ENCODE data around the gene KRTAP4-8.

GRCh38 chr17:41141361-41141760 lies 43.4 kb upstream of the KRTAP4-8 start:
- no peak for TF ChIP-seq CTCF (IDR thresholded peaks at IDR 0.05)
- TF ChIP-seq POLR2AphosphoS5 (IDR thresholded peaks at IDR 0.05; ENCODE audit: insufficient read depth in 1 of 2, low read depth in 1 of 2) = no peak
